GM23338 (cell line): ENCODE data around the gene PEX13. TPM values are rescaled to one million over a fixed set of nuclear protein-coding genes. Genes with fewer than 3 reads are reported as not detected.

ENCODE experiments used
- ATAC-seq: fragments of 200-7000 bp; cut with Tn5 transposase; 3 replicates; pipeline ENCODE4 v1.9.1; 2020
- DNase-seq: peaks from one replicate; pipeline ENCODE4 v3.0.0-alpha.2; 2015; ENCODE audit warnings: low spot score
- H2AFZ ChIP-seq: fragments of 200-600 bp; sonication (generic); 2 replicates; pipeline ENCODE4 v1.8.0; 2016; ENCODE audit warnings: antibody characterized with exemption, mild to moderate bottlenecking, moderate library complexity
- H3F3A ChIP-seq: fragments of 200-600 bp; sonication (generic); replicated peaks from 2 replicates; pipeline ENCODE4 v1.8.0; 2017; ENCODE audit warnings: antibody characterized with exemption, mixed run types, low read depth
- H3K27ac ChIP-seq: fragments of 200-600 bp; sonication (generic); 2 replicates; pipeline ENCODE4 v1.6.1; 2016; ENCODE audit warnings: low read depth
- H3K27me3 ChIP-seq: fragments of 200-600 bp; sonication (generic); 2 replicates; pipeline ENCODE4 v1.8.0; 2016; ENCODE audit warnings: mild to moderate bottlenecking, mixed run types, moderate library complexity; ENCODE audit not compliant: insufficient read depth
- H3K36me3 ChIP-seq: fragments of 200-600 bp; sonication (generic); 2 replicates; pipeline ENCODE4 v1.8.0; 2016; ENCODE audit warnings: mild to moderate bottlenecking; ENCODE audit not compliant: insufficient read depth
- H3K4me1 ChIP-seq: fragments of 200-600 bp; sonication (generic); 2 replicates; pipeline ENCODE4 v1.8.0; 2016; ENCODE audit warnings: mild to moderate bottlenecking, moderate library complexity; ENCODE audit not compliant: insufficient read depth
- H3K4me2 ChIP-seq: fragments of 200-600 bp; sonication (generic); 2 replicates; pipeline ENCODE4 v1.7.1; 2017; ENCODE audit warnings: mixed run types
- H3K4me3 ChIP-seq: fragments of 200-600 bp; sonication (generic); 2 replicates; pipeline ENCODE4 v1.6.1; 2016; ENCODE audit warnings: mixed run types
- H3K79me2 ChIP-seq: fragments of 200-600 bp; sonication (generic); replicated peaks from 2 replicates; pipeline ENCODE4 v1.8.0; 2017; ENCODE audit warnings: mild to moderate bottlenecking; ENCODE audit not compliant: insufficient read depth
- H3K9me2 ChIP-seq: fragments of 200-600 bp; sonication (generic); 2 replicates; pipeline ENCODE4 v1.8.0; 2017; ENCODE audit not compliant: insufficient read depth
- H4K20me1 ChIP-seq: fragments of 200-600 bp; sonication (generic); replicated peaks from 2 replicates; pipeline ENCODE4 v1.8.0; 2017; ENCODE audit warnings: mild to moderate bottlenecking; ENCODE audit not compliant: insufficient read depth
- H3K27ac Mint-ChIP-seq: 2 replicates; pipeline ENCODE4 v1.8.0; 2020; ENCODE audit warnings: inconsistent platforms, mild to moderate bottlenecking, moderate library complexity, mixed read lengths
- H3K27me3 Mint-ChIP-seq: 3 replicates; pipeline ENCODE4 v1.8.0; 2022; ENCODE audit warnings: low read depth, mild to moderate bottlenecking, moderate library complexity, mixed read lengths, inconsistent platforms; ENCODE audit not compliant: insufficient read depth, poor library complexity
- H3K36me3 Mint-ChIP-seq: 3 replicates; pipeline ENCODE4 v1.8.0; 2021; ENCODE audit warnings: low read depth, mild to moderate bottlenecking, inconsistent platforms, moderate library complexity, mixed read lengths
- H3K4me1 Mint-ChIP-seq: 3 replicates; pipeline ENCODE4 v1.8.0; 2020; ENCODE audit warnings: mild to moderate bottlenecking, inconsistent platforms, mixed read lengths
- H3K4me3 Mint-ChIP-seq: 3 replicates; pipeline ENCODE4 v1.8.0; 2021; ENCODE audit warnings: moderate library complexity, mild to moderate bottlenecking, inconsistent platforms, mixed read lengths
- H3K9me3 Mint-ChIP-seq: 3 replicates; pipeline ENCODE4 v1.8.0; 2020; ENCODE audit warnings: moderate library complexity, mild to moderate bottlenecking, inconsistent platforms, mixed read lengths
- CREB1 ChIP-seq: fragments of 250-450 bp; sonication (Bioruptor Pico); IDR thresholded peaks from 2 replicates; pipeline ENCODE4 v1.5.0; 2020; ENCODE audit warnings: low read depth, mild to moderate bottlenecking, moderate library complexity
- EZH2 ChIP-seq: fragments of 200-600 bp; sonication (generic); IDR thresholded peaks from one replicate; pipeline ENCODE4 v1.8.0; 2017; ENCODE audit warnings: antibody characterized with exemption, mild to moderate bottlenecking, low read depth; ENCODE audit not compliant: unreplicated experiment
- EZH2phosphoT487 ChIP-seq: fragments of 200-600 bp; sonication (generic); IDR thresholded peaks from one replicate; pipeline ENCODE4 v1.8.1; 2018; ENCODE audit warnings: antibody characterized with exemption; ENCODE audit not compliant: unreplicated experiment
- JUNB ChIP-seq: IDR thresholded peaks from one replicate; pipeline ENCODE4 v1.6.1; 2016; ENCODE audit warnings: antibody characterized with exemption; ENCODE audit not compliant: unreplicated experiment
- POLR2AphosphoS5 ChIP-seq: IDR thresholded peaks from 2 replicates; pipeline ENCODE4 v1.6.1; 2016; ENCODE audit warnings: antibody characterized with exemption, low read depth
- STAT1 ChIP-seq: IDR thresholded peaks from one replicate; pipeline ENCODE4 v1.6.1; 2016; ENCODE audit warnings: antibody characterized with exemption; ENCODE audit not compliant: unreplicated experiment
- ZNF114 ChIP-seq: fragments of 250-450 bp; sonication (Bioruptor Pico); IDR thresholded peaks from 2 replicates; pipeline ENCODE4 v1.5.0; 2020; ENCODE audit warnings: mild to moderate bottlenecking, moderate library complexity
- ZNF331 ChIP-seq: fragments of 250-450 bp; sonication (Bioruptor Pico); IDR thresholded peaks from 2 replicates; pipeline ENCODE4 v1.5.0; 2020; ENCODE audit warnings: low read depth, mild to moderate bottlenecking, moderate library complexity
- polyA plus RNA-seq: library from polyadenylated mRNA; unstranded; fragments of >200 nt; fragmentation: Nextera tagmentation; extraction: Ambion mirVana; gene quantifications from 2 replicates; pipeline ENCODE4 v1.2.1, GENCODE V29; 2016
- total RNA-seq: library from RNA; depleted of rRNA; stranded (reverse); fragments of >200 nt; shearing (Covaris generic); gene quantifications from 2 replicates; pipeline ENCODE4 v1.2.3, GENCODE V29; 2014
- TF ChIP-seq, protein P1 (sequence below): IDR thresholded peaks from 2 replicates; pipeline ENCODE4 v1.6.1; 2016; ENCODE audit warnings: antibody characterized with exemption
- TF ChIP-seq, protein P2 (sequence below), 2 experiments: fragments of 200-600 bp in 1 of 2; sonication (generic) in 1 of 2; conservative IDR thresholded peaks; 2 replicates each; pipeline versions ENCODE4 v1.5.1 to v1.6.1; 2016 to 2017; ENCODE audit warnings: antibody characterized with exemption in 2 of 2, low read depth in 2 of 2, mild to moderate bottlenecking in 2 of 2, moderate library complexity in 1 of 2
- TF ChIP-seq, protein P3 (sequence below): IDR thresholded peaks from one replicate; pipeline ENCODE4 v1.6.1; 2018; ENCODE audit warnings: antibody characterized with exemption; ENCODE audit not compliant: unreplicated experiment

PEX13 gene
- total and polyA plus RNA-seq, 2 experiments from 2014 or later: 15.8 to 29.2 TPM

DNA sequence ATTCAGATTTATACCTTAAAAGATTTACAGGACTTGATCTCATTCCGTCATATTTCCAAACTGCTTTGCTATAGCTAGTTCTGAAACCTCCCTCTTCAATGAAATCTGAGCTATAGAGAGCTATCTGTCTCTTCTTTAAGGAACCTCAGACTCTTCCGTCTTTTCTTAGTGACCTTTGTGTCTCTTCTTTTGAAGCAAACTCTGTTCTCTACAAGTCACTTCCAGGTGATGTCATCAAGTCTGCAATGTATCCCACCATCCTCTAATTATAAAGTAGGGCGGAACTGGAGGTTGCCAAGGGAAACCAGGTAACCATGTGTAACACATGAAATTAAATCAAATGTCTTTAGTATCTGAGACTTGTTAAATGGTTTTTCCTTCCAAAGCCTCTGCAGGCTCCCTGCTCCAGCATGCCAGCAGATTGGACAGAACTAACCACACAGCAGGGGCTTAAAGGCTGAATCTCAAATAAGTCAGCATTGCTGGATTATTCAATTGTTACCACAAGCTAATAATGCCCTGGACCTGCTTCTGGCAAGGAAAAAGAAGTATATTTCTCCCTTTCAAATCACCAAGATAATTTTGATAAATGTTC is 41.2 kb upstream of the PEX13 start:
- DNase-seq (no peak), ATAC-seq (no peak)
- Histone ChIP-seq H3K79me2 (no peaks in the 10 kb centered on the region), H3F3A (no peaks in the 10 kb centered on the region), H3K4me3 (no peak overlapping the region), H2AFZ (no peak overlapping the region), H3K27me3 (no peaks in the 10 kb centered on the region; the same call in 1 of the 2 replicates), H3K4me2 (no peak overlapping the region), H3K36me3 (no peaks in the 10 kb centered on the region), H3K9me2 (no peaks in the 10 kb centered on the region), H4K20me1 (no peaks in the 10 kb centered on the region), H3K27ac (no peak overlapping the region), H3K4me1 (no peaks in the 10 kb centered on the region)
- Mint-ChIP-seq H3K4me1 (no peaks in the 10 kb centered on the region), H3K9me3 (no peaks in the 10 kb centered on the region), H3K4me3 (no peak overlapping the region), H3K27ac (no peak overlapping the region), H3K27me3 (peaks cover 4% of the 10 kb centered on the region), H3K36me3 (no peaks in the 10 kb centered on the region)
- TF ChIP-seq EZH2 (no peak), STAT1 (no peak), CREB1 (no peak), ZNF114 (no peak), ZNF331 (CRISPR knock-in tag) (no peak), JUNB (no peak), POLR2AphosphoS5 (no peak), EZH2phosphoT487 (no peak)
- TF ChIP-seq, protein P1, sequence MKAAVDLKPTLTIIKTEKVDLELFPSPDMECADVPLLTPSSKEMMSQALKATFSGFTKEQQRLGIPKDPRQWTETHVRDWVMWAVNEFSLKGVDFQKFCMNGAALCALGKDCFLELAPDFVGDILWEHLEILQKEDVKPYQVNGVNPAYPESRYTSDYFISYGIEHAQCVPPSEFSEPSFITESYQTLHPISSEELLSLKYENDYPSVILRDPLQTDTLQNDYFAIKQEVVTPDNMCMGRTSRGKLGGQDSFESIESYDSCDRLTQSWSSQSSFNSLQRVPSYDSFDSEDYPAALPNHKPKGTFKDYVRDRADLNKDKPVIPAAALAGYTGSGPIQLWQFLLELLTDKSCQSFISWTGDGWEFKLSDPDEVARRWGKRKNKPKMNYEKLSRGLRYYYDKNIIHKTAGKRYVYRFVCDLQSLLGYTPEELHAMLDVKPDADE: no peak
- TF ChIP-seq, protein P2, sequence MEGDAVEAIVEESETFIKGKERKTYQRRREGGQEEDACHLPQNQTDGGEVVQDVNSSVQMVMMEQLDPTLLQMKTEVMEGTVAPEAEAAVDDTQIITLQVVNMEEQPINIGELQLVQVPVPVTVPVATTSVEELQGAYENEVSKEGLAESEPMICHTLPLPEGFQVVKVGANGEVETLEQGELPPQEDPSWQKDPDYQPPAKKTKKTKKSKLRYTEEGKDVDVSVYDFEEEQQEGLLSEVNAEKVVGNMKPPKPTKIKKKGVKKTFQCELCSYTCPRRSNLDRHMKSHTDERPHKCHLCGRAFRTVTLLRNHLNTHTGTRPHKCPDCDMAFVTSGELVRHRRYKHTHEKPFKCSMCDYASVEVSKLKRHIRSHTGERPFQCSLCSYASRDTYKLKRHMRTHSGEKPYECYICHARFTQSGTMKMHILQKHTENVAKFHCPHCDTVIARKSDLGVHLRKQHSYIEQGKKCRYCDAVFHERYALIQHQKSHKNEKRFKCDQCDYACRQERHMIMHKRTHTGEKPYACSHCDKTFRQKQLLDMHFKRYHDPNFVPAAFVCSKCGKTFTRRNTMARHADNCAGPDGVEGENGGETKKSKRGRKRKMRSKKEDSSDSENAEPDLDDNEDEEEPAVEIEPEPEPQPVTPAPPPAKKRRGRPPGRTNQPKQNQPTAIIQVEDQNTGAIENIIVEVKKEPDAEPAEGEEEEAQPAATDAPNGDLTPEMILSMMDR (conservative IDR thresholded peaks at IDR 0.05; ENCODE audit: low read depth in 2 of 2): no peak
- TF ChIP-seq, protein P3, sequence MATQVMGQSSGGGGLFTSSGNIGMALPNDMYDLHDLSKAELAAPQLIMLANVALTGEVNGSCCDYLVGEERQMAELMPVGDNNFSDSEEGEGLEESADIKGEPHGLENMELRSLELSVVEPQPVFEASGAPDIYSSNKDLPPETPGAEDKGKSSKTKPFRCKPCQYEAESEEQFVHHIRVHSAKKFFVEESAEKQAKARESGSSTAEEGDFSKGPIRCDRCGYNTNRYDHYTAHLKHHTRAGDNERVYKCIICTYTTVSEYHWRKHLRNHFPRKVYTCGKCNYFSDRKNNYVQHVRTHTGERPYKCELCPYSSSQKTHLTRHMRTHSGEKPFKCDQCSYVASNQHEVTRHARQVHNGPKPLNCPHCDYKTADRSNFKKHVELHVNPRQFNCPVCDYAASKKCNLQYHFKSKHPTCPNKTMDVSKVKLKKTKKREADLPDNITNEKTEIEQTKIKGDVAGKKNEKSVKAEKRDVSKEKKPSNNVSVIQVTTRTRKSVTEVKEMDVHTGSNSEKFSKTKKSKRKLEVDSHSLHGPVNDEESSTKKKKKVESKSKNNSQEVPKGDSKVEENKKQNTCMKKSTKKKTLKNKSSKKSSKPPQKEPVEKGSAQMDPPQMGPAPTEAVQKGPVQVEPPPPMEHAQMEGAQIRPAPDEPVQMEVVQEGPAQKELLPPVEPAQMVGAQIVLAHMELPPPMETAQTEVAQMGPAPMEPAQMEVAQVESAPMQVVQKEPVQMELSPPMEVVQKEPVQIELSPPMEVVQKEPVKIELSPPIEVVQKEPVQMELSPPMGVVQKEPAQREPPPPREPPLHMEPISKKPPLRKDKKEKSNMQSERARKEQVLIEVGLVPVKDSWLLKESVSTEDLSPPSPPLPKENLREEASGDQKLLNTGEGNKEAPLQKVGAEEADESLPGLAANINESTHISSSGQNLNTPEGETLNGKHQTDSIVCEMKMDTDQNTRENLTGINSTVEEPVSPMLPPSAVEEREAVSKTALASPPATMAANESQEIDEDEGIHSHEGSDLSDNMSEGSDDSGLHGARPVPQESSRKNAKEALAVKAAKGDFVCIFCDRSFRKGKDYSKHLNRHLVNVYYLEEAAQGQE: no peak
